Astrocyte (in vitro differentiated cells and primary cell): Measurements from ENCODE around the gene RPRD1B. TPM values are rescaled to one million over a fixed set of nuclear protein-coding genes. Genes with fewer than 3 reads are reported as not detected.
A peak's percentile ranks its signal among the peaks of the same experiment; 100 is the strongest.

Source experiments
- DNase-seq: peaks from one replicate; pipeline ENCODE4 v3.0.0-alpha.2; 2010; ENCODE audit warnings: low read depth
- FAIRE-seq: peaks from 2 replicates; lab custom pipeline; 2011; peaks lifted over from hg19 to GRCh38; lab: Jason Lieb, UNC
- H2AFZ ChIP-seq: 2 replicates; pipeline ENCODE4 v1.6.0; 2012; ENCODE audit warnings: low read depth, low read length, inconsistent platforms
- H3K27ac ChIP-seq: 2 replicates; pipeline ENCODE4 v1.5.1; 2011; ENCODE audit warnings: low read depth, low read length, inconsistent platforms
- H3K27me3 ChIP-seq: 2 replicates; pipeline ENCODE4 v1.6.0; 2011; ENCODE audit warnings: low read length, inconsistent platforms; ENCODE audit not compliant: insufficient read depth
- H3K36me3 ChIP-seq: 2 replicates; pipeline ENCODE4 v1.5.1; 2011; ENCODE audit warnings: low read length, inconsistent platforms; ENCODE audit not compliant: insufficient read depth
- H3K4me1 ChIP-seq: 2 replicates; pipeline ENCODE4 v1.5.1; 2011; ENCODE audit warnings: low read length, inconsistent platforms; ENCODE audit not compliant: insufficient read depth
- H3K4me2 ChIP-seq: 2 replicates; pipeline ENCODE4 v1.6.0; 2012; ENCODE audit warnings: low read length, inconsistent platforms
- H3K4me3 ChIP-seq: 2 replicates; pipeline ENCODE4 v1.5.1; 2011; ENCODE audit warnings: low read depth, mild to moderate bottlenecking, low read length, inconsistent platforms; ENCODE audit not compliant: insufficient read depth
- H3K79me2 ChIP-seq: 2 replicates; pipeline ENCODE4 v1.6.0; 2012; ENCODE audit warnings: mild to moderate bottlenecking, low read length, inconsistent platforms; ENCODE audit not compliant: insufficient read depth
- H3K9ac ChIP-seq: 2 replicates; pipeline ENCODE4 v1.6.0; 2012; ENCODE audit warnings: mild to moderate bottlenecking, low read length, inconsistent platforms
- H3K9me3 ChIP-seq: 2 replicates; pipeline ENCODE4 v1.5.1; 2012; ENCODE audit warnings: low read depth, mild to moderate bottlenecking, low read length, inconsistent platforms; ENCODE audit not compliant: insufficient read depth
- H4K20me1 ChIP-seq: 2 replicates; pipeline ENCODE4 v1.6.0; 2012; ENCODE audit warnings: low read length, inconsistent platforms; ENCODE audit not compliant: insufficient read depth
- H3K27ac Mint-ChIP-seq: one replicate; pipeline ENCODE4 v1.8.0; 2021; ENCODE audit warnings: mild to moderate bottlenecking, mixed read lengths; ENCODE audit not compliant: unreplicated experiment
- H3K27me3 Mint-ChIP-seq: one replicate; pipeline ENCODE4 v1.8.0; 2021; ENCODE audit warnings: low read depth, mixed read lengths; ENCODE audit not compliant: unreplicated experiment
- H3K36me3 Mint-ChIP-seq: one replicate; pipeline ENCODE4 v1.8.0; 2021; ENCODE audit warnings: low read depth, mixed read lengths; ENCODE audit not compliant: unreplicated experiment
- H3K4me1 Mint-ChIP-seq: one replicate; pipeline ENCODE4 v1.8.0; 2021; ENCODE audit warnings: low read depth, mixed read lengths; ENCODE audit not compliant: unreplicated experiment
- H3K4me3 Mint-ChIP-seq: one replicate; pipeline ENCODE4 v1.8.0; 2021; ENCODE audit warnings: mild to moderate bottlenecking, moderate library complexity, mixed read lengths; ENCODE audit not compliant: unreplicated experiment
- H3K9me3 Mint-ChIP-seq: one replicate; pipeline ENCODE4 v1.8.0; 2021; ENCODE audit warnings: mild to moderate bottlenecking, mixed read lengths; ENCODE audit not compliant: unreplicated experiment
- CTCF ChIP-seq: IDR thresholded peaks from 2 replicates; pipeline ENCODE4 v1.5.1; 2011; ENCODE audit warnings: low read depth, mild to moderate bottlenecking, inconsistent platforms, low read length, moderate library complexity; ENCODE audit not compliant: insufficient read depth
- EZH2 ChIP-seq: IDR thresholded peaks from 2 replicates; pipeline ENCODE4 v1.6.1; 2012; ENCODE audit warnings: mild to moderate bottlenecking, low read length, inconsistent platforms; ENCODE audit not compliant: insufficient read depth
- total RNA-seq: library from RNA; stranded (reverse); gene quantifications from 2 replicates; pipeline ENCODE4 v1.2.1, GENCODE V29; 2021

The RPRD1B gene
- total RNA-seq, 1 donor from 2014 or later, result 20.7 TPM

GRCh38 chr20:38079353-38079752, 45.8 kb downstream of the RPRD1B start:
- no peak for FAIRE-seq
- no peaks in the 10 kb centered on the region for H3K27me3 ChIP-seq
- Mint-ChIP-seq H3K27ac (no peak overlapping the region), H3K36me3 (peaks cover 51% of the 10 kb centered on the region), H3K9me3 (peaks cover 17% of the 10 kb centered on the region), H3K4me1 (peaks cover 23% of the 10 kb centered on the region), H3K4me3 (no peak overlapping the region), H3K27me3 (no peaks in the 10 kb centered on the region)
- H3K4me1 ChIP-seq, result peaks cover 11% of the 10 kb centered on the region
- H3K79me2 ChIP-seq, result peaks cover 36% of the 10 kb centered on the region
- H3K27ac ChIP-seq, result no peak overlapping the region
- H3K4me2 ChIP-seq, result no peak overlapping the region
- H4K20me1 ChIP-seq, result peaks cover 9% of the 10 kb centered on the region
- H3K36me3 ChIP-seq, result peaks cover 7% of the 10 kb centered on the region
- TF ChIP-seq CTCF, result no peak
- TF ChIP-seq EZH2, result no peak
- DNase-seq, result no peak
- no peak overlapping the region for H3K9ac ChIP-seq
- no peak overlapping the region for H2AFZ ChIP-seq
- no peaks in the 10 kb centered on the region for H3K9me3 ChIP-seq
- no peak overlapping the region for H3K4me3 ChIP-seq

GRCh38 chr20:38081575-38081974, 48.0 kb downstream of the RPRD1B start:
- peaks cover 17% of the 10 kb centered on the region for H3K9me3 Mint-ChIP-seq
- H3K27ac ChIP-seq, result no peak overlapping the region
- H3K36me3 ChIP-seq, result peaks cover 7% of the 10 kb centered on the region
- H3K4me1 ChIP-seq, result peaks cover 20% of the 10 kb centered on the region
- TF ChIP-seq EZH2 (no peak), CTCF (no peak)
- DNase-seq (no peak), FAIRE-seq (no peak)
- no peak overlapping the region for H3K4me2 ChIP-seq
- peaks cover 9% of the 10 kb centered on the region for H4K20me1 ChIP-seq
- H3K4me3 ChIP-seq, result no peak overlapping the region
- peak overlapping the region; percentile 31 for H3K27ac Mint-ChIP-seq
- H3K36me3 Mint-ChIP-seq, result peaks cover 46% of the 10 kb centered on the region
- H3K9ac ChIP-seq, result no peak overlapping the region
- H3K27me3 Mint-ChIP-seq, result no peaks in the 10 kb centered on the region
- no peak overlapping the region for H3K4me3 Mint-ChIP-seq
- H2AFZ ChIP-seq, result no peak overlapping the region
- H3K9me3 ChIP-seq, result no peaks in the 10 kb centered on the region
- no peaks in the 10 kb centered on the region for H3K27me3 ChIP-seq
- H3K79me2 ChIP-seq, result peaks cover 29% of the 10 kb centered on the region
- H3K4me1 Mint-ChIP-seq, result peaks cover 29% of the 10 kb centered on the region

DNA sequence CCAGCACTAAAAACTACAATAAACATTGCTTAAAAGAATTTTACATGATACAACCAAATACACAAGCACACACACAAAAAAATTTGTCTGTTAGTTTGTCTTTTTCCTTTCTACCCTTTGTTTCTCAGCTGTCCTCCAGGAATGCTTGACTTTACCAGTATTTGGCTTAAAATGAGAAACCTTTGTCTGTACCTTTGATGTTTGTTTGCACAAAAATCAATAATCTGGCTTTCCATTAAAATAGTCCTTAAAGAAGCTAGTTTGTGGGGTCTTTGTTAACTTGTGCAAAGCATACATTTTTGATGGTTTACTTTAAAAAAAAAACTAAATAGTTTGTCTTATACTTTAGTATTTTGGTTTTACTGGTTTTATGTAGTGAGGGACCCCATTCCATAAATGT, 49.3 kb downstream of the RPRD1B start:
- no peaks in the 10 kb centered on the region for H3K27me3 ChIP-seq
- H2AFZ ChIP-seq, result no peak overlapping the region
- peaks cover 5% of the 10 kb centered on the region for H4K20me1 ChIP-seq
- Mint-ChIP-seq H3K27ac (peak overlapping the region; percentile 41), H3K9me3 (peaks cover 12% of the 10 kb centered on the region), H3K4me1 (peaks cover 28% of the 10 kb centered on the region), H3K4me3 (no peak overlapping the region), H3K27me3 (no peaks in the 10 kb centered on the region), H3K36me3 (peaks cover 51% of the 10 kb centered on the region)
- H3K36me3 ChIP-seq, result no peaks in the 10 kb centered on the region
- no peaks in the 10 kb centered on the region for H3K9me3 ChIP-seq
- no peak overlapping the region for H3K4me3 ChIP-seq
- no peak overlapping the region for H3K4me2 ChIP-seq
- FAIRE-seq (no peak), DNase-seq (no peak)
- H3K27ac ChIP-seq, result no peak overlapping the region
- peaks cover 22% of the 10 kb centered on the region for H3K79me2 ChIP-seq
- H3K4me1 ChIP-seq, result peaks cover 20% of the 10 kb centered on the region
- TF ChIP-seq CTCF (no peak), EZH2 (no peak)
- no peak overlapping the region for H3K9ac ChIP-seq
